Heart left ventricle (tissue), 13 donors: ENCODE measurements around the gene TMEM131L.

ENCODE experiments used
- CTCF ChIP-seq, 12 donors: fragments of 200-600 bp; sonication (generic) in 4 of 12; IDR thresholded peaks; one replicate each; pipeline versions ENCODE4 v1.5.0 to v1.8.0; 2018 to 2022; ENCODE audit warnings: antibody characterized with exemption in 12 of 12, mild to moderate bottlenecking in 5 of 12
- POLR2A ChIP-seq, 2 donors: fragments of 450-650 bp; IDR thresholded peaks; one replicate each; pipeline ENCODE4 v1.6.1; 2017; ENCODE audit warnings: antibody characterized with exemption in 2 of 2, mild to moderate bottlenecking in 2 of 2, moderate library complexity in 2 of 2
- donor health status: ischemic (EF 13 %, LVEDD 7.1; RV severe dilation, severe dysfunction).
- donor health status: DM: no; HTN: yes; CAD: no.
- donor health status: DM: no; HTN: no; CAD: no.
- donor health status: ischemic (EF 25% LVEDD 6.9; RV normal size, moderate dysfunction).
- donor health status: ischemic (EF 25% LVEDD 5.7; RV mildly dilated, moderate dysfunction).
- donor health status: ischemic (EF 35%, LVEDD 5.7; RV mildly dilated, moderate dysfunction).
- donor health status: nonischemic (EF 11% LVEDD 7.7; RV severe dilation, severe dysfunction).
- donor health status: DM: yes; HTN: yes; CAD: no.
- donor health status: PGD.
- donor health status: ischemic (EF 29% LVEDD 5.4; RV normal size, mild dysfunction).
- donor health status: nonischemic (EF 23%, LVEDD 6.1; RV moderate dilation, normal function).

DNA sequence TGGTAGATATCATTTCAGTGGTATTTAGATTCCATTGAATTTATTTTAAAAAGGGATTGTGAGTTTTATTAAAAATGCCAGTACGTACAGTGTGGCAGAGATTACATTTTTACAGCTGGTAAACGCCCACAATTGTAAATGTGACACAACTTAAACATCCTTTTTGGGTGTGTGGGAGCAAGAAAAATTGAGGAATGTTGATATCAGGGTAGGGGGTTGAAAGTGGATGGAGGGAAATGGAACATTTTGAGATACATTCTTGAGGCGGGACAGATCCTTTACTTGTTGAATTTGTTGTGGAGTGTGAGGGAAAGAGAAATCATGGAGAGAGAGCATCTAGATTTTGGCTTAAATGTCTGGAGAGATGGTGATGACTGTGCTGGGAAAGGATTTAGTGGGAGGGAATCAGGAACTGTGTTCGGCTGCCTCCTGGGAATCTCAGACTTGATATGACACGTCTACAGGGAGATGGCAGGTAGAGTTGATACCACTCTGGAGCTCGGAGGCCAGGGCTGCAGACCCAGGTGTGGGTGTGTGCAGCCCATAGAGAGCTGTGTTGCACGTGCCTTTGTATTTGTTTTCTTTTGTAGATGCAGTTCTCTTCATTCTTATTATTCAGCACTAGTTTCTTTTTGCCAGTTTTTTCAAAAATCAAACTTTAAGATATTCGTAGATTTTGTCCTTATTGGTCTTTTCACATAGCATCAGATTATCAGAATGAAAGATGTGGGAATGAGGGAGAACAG is 10.8 kb downstream of the TMEM131L start:
- TF ChIP-seq CTCF (IDR thresholded peaks at IDR 0.05) (no peak), POLR2A (IDR thresholded peaks at IDR 0.05) (no peak)
